GM19438 (cell line): Measurements from ENCODE around the gene AMPD3.
A peak's percentile ranks its signal among the peaks of the same experiment; 100 is the strongest.

Source experiments
- ATAC-seq: cut with Tn5 transposase; IDR thresholded peaks from one replicate; pipeline ENCODE4 v1.9.1; 2021; ENCODE audit warnings: low read depth; ENCODE audit not compliant: unreplicated experiment

AMPD3 gene

GRCh38 chr11:10528121-10528520 is 73.1 kb downstream of the AMPD3 start:
- no peak for ATAC-seq

GRCh38 chr11:10529279-10529678 is 74.2 kb downstream of the AMPD3 start:
- ATAC-seq = no peak

- no peak for ATAC-seq
Observed at GRCh38 chr11:10532526-10532925, 77.5 kb downstream of the AMPD3 start.

GRCh38 chr11:10533323-10533722 is 78.3 kb downstream of the AMPD3 start:
- no peak for ATAC-seq

GRCh38 chr11:10534316-10534715 is 79.3 kb downstream of the AMPD3 start:
- ATAC-seq = no peak

- ATAC-seq = no peak
Observed at GRCh38 chr11:10537600-10537999, 82.5 kb downstream of the AMPD3 start.

- no peak for ATAC-seq
Observed at GRCh38 chr11:10538924-10539323, 83.9 kb downstream of the AMPD3 start.

- no peak for ATAC-seq
Observed at GRCh38 chr11:10539339-10539738, 84.3 kb downstream of the AMPD3 start.

GRCh38 chr11:10540546-10540914 is 85.5 kb downstream of the AMPD3 start:
- ATAC-seq = peak; percentile 37

GRCh38 chr11:10540915-10541560 is 86.0 kb downstream of the AMPD3 start, which contains the start of gene RNF141:
Gene RNF141 (minus strand): TSS chr11:10541187. CDS start chr11:10534158, 7,029 bp downstream.
- peak; percentile 97 for ATAC-seq

GRCh38 chr11:10541561-10541930 is 86.5 kb downstream of the AMPD3 start:
- no peak for ATAC-seq

GRCh38 chr11:10542776-10543175 is 87.7 kb downstream of the AMPD3 start:
- no peak for ATAC-seq

- ATAC-seq = no peak
Observed at GRCh38 chr11:10543782-10544181, 88.7 kb downstream of the AMPD3 start.

GRCh38 chr11:10544491-10545465 is 89.7 kb downstream of the AMPD3 start:
- ATAC-seq = no peak

- ATAC-seq = no peak
Observed at GRCh38 chr11:10550503-10551289, 95.6 kb downstream of the AMPD3 start.

GRCh38 chr11:10551290-10551592 is 96.2 kb downstream of the AMPD3 start:
- ATAC-seq = no peak

- no peak for ATAC-seq
Observed at GRCh38 chr11:10551845-10552352, 96.8 kb downstream of the AMPD3 start.

- no peak for ATAC-seq
Observed at GRCh38 chr11:10556590-10556989, 101.5 kb downstream of the AMPD3 start.
